NCI-H2081 treated with DMSO at 0.1 percent for 48 hours (cell line): ENCODE results near the gene DOCK1.

ENCODE experiments used
- DNase-seq: peaks from one replicate; lab custom pipeline; 2025; lab: John Stamatoyannopoulos, UW

DOCK1 gene

GRCh38 chr10:127012071-127012768 lies 107.0 kb downstream of the DOCK1 start:
- DNase-seq = no peak

- no peak for DNase-seq
Observed at GRCh38 chr10:127012769-127013152, 107.5 kb downstream of the DOCK1 start.

- no peak for DNase-seq
Observed at GRCh38 chr10:127013211-127013656, 108.0 kb downstream of the DOCK1 start.

GRCh38 chr10:127013691-127014473 lies 108.7 kb downstream of the DOCK1 start:
- DNase-seq = no peak

GRCh38 chr10:127014671-127015070 lies 109.4 kb downstream of the DOCK1 start:
- DNase-seq = no peak

- DNase-seq = no peak
Observed at GRCh38 chr10:127015373-127015772, 110.1 kb downstream of the DOCK1 start.

GRCh38 chr10:127016331-127016730 lies 111.1 kb downstream of the DOCK1 start:
- no peak for DNase-seq

GRCh38 chr10:127017541-127018297 lies 112.5 kb downstream of the DOCK1 start:
- DNase-seq = no peak

- DNase-seq = no peak
Observed at GRCh38 chr10:127018298-127018650, 113.0 kb downstream of the DOCK1 start.

GRCh38 chr10:127018766-127019165 lies 113.5 kb downstream of the DOCK1 start:
- no peak for DNase-seq

- DNase-seq = no peak
Observed at GRCh38 chr10:127020260-127020659, 115.0 kb downstream of the DOCK1 start.

GRCh38 chr10:127021801-127022200 lies 116.6 kb downstream of the DOCK1 start:
- DNase-seq = no peak

GRCh38 chr10:127024685-127025435 lies 119.6 kb downstream of the DOCK1 start:
- DNase-seq = no peak

- no peak for DNase-seq
Observed at GRCh38 chr10:127027786-127028185, 122.6 kb downstream of the DOCK1 start.

GRCh38 chr10:127028556-127028955 lies 123.3 kb downstream of the DOCK1 start:
- no peak for DNase-seq

- no peak for DNase-seq
Observed at GRCh38 chr10:127029061-127029460, 123.8 kb downstream of the DOCK1 start.

- no peak for DNase-seq
Observed at GRCh38 chr10:127033216-127034033, 128.2 kb downstream of the DOCK1 start.

GRCh38 chr10:127034034-127034633 lies 128.9 kb downstream of the DOCK1 start:
- DNase-seq = no peak

GRCh38 chr10:127034790-127035189 lies 129.6 kb downstream of the DOCK1 start:
- DNase-seq = no peak

- DNase-seq = no peak
Observed at GRCh38 chr10:127035827-127036226, 130.6 kb downstream of the DOCK1 start.

GRCh38 chr10:127036987-127037386 lies 131.8 kb downstream of the DOCK1 start:
- DNase-seq = no peak
